SK-N-MC (cell line): Measurements from ENCODE around the gene DIDO1.
A peak's percentile ranks its signal among the peaks of the same experiment; 100 is the strongest.

Experiments
- DNase-seq: peaks from one replicate; pipeline ENCODE4 v3.0.0-alpha.2; 2011; ENCODE audit warnings: low read depth, low spot score
- H3K27ac ChIP-seq: fragments of 200-600 bp; sonication (generic); 2 replicates; pipeline ENCODE4 v1.5.1; 2016; ENCODE audit warnings: mixed run types
- H3K36me3 ChIP-seq: fragments of 200-600 bp; sonication (generic); 2 replicates; pipeline ENCODE4 v1.6.1; 2017; ENCODE audit warnings: antibody characterized with exemption, low read length, mixed read lengths; ENCODE audit not compliant: insufficient read depth
- H3K4me3 ChIP-seq: fragments of 200-600 bp; sonication (generic); 2 replicates; pipeline ENCODE4 v1.5.1; 2016
- H3K9ac ChIP-seq: fragments of 200-600 bp; sonication (generic); 2 replicates; pipeline ENCODE4 v1.8.0; 2017; ENCODE audit warnings: mixed run types, mixed read lengths; ENCODE audit not compliant: insufficient read length
- H3K9me3 ChIP-seq: fragments of 200-600 bp; sonication (generic); 2 replicates; pipeline ENCODE4 v1.6.1; 2017; ENCODE audit warnings: low read depth, mild to moderate bottlenecking, antibody characterized with exemption, low read length, moderate library complexity, mixed read lengths
- EZH2 ChIP-seq: fragments of 200-600 bp; sonication (generic); IDR thresholded peaks from one replicate; pipeline ENCODE4 v1.6.1; 2017; ENCODE audit warnings: antibody characterized with exemption
- FOXP2 ChIP-seq: optimal IDR thresholded peaks from 2 replicates; pipeline ENCODE3; 2011; ENCODE audit warnings: mild to moderate bottlenecking, moderate library complexity; ENCODE audit not compliant: insufficient read depth; ENCODE audit errors: extremely low read length, control extremely low read depth
- POLR2AphosphoS5 ChIP-seq: IDR thresholded peaks from 2 replicates; pipeline ENCODE4 v1.6.1; 2012; ENCODE audit warnings: mild to moderate bottlenecking, low read depth, low read length, borderline replicate concordance

Gene DIDO1

GRCh38 chr20:62832212-62832922 is 93.9 kb downstream of the DIDO1 start:
- Histone ChIP-seq H3K9ac (peak overlapping the region; percentile 41), H3K4me3 (peak overlapping the region; percentile 66), H3K27ac (peak overlapping the region; percentile 67), H3K36me3 (no peaks in the 10 kb centered on the region; the same call in 1 of the 2 replicates), H3K9me3 (no peaks in the 10 kb centered on the region)
- peak; percentile 62 for DNase-seq
- peak; percentile 18; the same call in 1 of the 2 replicates for TF ChIP-seq POLR2AphosphoS5
- TF ChIP-seq EZH2 = no peak

GRCh38 chr20:62831854-62832211 is 94.5 kb downstream of the DIDO1 start:
- no peaks in the 10 kb centered on the region; the same call in 1 of the 2 replicates for H3K36me3 ChIP-seq

GRCh38 chr20:62831361-62831788 is 94.9 kb downstream of the DIDO1 start:
- no peak overlapping the region; the same call in 1 of the 2 replicates for H3K4me3 ChIP-seq
- no peaks in the 10 kb centered on the region; the same call in 1 of the 2 replicates for H3K36me3 ChIP-seq
- no peak for DNase-seq
- TF ChIP-seq FOXP2 (no peak), POLR2AphosphoS5 (no peak), EZH2 (no peak)
- H3K27ac ChIP-seq = peak overlapping the region; percentile 67; the same call in 1 of the 2 replicates
- H3K9me3 ChIP-seq = no peaks in the 10 kb centered on the region
- H3K9ac ChIP-seq = no peak overlapping the region

More at GRCh38 chr20:62831854-62832211, 94.5 kb downstream of the DIDO1 start:
- H3K9me3 ChIP-seq = no peaks in the 10 kb centered on the region
- TF ChIP-seq EZH2 (no peak), FOXP2 (no peak), POLR2AphosphoS5 (no peak)
- H3K4me3 ChIP-seq = peak overlapping the region; percentile 66
- peak overlapping the region; percentile 41 for H3K9ac ChIP-seq
- peak overlapping the region; percentile 67 for H3K27ac ChIP-seq
- DNase-seq = no peak

DNA sequence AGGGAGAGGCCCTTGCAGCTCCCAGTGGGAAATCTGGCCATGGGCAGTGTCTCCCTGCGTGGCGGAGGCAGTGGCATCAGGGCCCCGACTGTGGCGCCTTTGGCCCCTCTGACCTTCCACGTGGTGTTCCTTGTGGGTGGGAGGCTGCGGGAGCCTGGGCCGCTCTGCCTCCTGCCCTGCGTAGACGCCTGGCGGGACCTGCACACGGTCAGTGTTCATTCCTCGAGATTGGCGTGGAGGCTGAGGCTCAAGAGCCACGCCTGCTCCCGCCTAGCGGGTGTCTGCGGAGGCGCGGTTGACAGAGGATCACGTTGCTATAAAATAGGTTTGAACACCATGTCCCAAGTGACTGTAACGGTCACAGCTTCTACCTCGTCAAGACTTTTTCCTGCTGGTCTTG is 95.5 kb downstream of the DIDO1 start:
- DNase-seq = no peak
- H3K9ac ChIP-seq = no peak overlapping the region
- no peak overlapping the region for H3K4me3 ChIP-seq
- H3K36me3 ChIP-seq = no peaks in the 10 kb centered on the region; the same call in 1 of the 2 replicates
- no peak overlapping the region for H3K27ac ChIP-seq
- no peaks in the 10 kb centered on the region for H3K9me3 ChIP-seq
- TF ChIP-seq FOXP2 = no peak
- TF ChIP-seq EZH2 = no peak
- TF ChIP-seq POLR2AphosphoS5 = no peak

- Histone ChIP-seq H3K27ac (no peak overlapping the region), H3K4me3 (no peak overlapping the region), H3K9me3 (no peaks in the 10 kb centered on the region), H3K36me3 (no peaks in the 10 kb centered on the region), H3K9ac (no peak overlapping the region)
- TF ChIP-seq FOXP2 (no peak), POLR2AphosphoS5 (no peak), EZH2 (no peak)
- no peak for DNase-seq
Measured at GRCh38 chr20:62830251-62830650, 96.1 kb downstream of the DIDO1 start.

DNA sequence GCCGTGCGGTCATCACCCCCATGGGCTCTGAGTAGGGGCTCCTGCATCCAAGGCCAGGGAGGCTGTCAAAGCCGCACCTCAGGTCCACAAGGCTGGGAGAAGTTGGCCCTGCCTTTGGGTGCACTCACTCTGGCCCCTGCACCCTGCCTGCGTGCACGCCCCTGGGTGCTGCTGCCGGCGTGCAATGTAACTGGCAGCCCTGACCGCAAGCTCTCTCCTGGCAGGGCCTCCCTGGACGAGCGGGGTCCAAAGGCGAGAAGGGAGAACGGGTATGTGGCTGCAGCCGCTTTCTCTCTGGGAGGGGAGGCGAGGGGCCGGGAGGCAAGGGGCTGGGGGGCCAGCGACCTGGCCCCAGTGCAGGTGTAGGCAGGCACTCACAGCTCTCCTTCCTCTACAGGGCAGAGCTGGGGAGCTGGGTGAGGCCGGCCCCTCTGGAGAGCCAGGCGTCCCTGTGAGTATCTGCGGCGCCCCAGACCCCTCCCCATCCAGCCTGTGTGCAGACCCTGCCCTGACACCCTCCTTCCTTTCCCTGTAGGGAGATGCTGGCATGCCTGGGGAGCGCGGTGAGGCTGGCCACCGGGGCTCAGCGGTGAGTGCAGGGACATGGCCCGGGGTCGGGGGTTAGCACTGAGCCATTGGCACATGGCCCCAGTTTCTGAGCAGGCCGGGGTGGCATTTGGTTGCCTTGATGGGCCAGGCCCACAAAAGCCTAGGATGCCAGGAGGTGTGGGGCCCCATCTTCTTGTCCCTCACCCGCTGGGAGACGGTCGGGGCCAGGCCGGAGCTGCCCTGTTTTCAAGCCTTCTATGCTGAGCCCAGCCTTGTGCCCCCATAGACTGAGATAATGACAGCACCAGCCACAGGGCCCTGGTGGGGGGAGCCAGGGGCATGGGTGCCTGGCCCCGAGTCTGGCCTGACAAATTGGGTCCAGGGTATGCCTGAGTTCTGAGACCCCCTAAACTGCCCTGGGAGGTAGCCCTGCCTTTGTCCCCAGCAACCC is 96.8 kb downstream of the DIDO1 start:
- TF ChIP-seq FOXP2 = no peak
- TF ChIP-seq POLR2AphosphoS5 = no peak
- TF ChIP-seq EZH2 = no peak
- no peak for DNase-seq
- Histone ChIP-seq H3K9ac (no peak overlapping the region), H3K36me3 (no peaks in the 10 kb centered on the region), H3K27ac (no peak overlapping the region), H3K4me3 (no peak overlapping the region), H3K9me3 (no peaks in the 10 kb centered on the region)

DNA sequence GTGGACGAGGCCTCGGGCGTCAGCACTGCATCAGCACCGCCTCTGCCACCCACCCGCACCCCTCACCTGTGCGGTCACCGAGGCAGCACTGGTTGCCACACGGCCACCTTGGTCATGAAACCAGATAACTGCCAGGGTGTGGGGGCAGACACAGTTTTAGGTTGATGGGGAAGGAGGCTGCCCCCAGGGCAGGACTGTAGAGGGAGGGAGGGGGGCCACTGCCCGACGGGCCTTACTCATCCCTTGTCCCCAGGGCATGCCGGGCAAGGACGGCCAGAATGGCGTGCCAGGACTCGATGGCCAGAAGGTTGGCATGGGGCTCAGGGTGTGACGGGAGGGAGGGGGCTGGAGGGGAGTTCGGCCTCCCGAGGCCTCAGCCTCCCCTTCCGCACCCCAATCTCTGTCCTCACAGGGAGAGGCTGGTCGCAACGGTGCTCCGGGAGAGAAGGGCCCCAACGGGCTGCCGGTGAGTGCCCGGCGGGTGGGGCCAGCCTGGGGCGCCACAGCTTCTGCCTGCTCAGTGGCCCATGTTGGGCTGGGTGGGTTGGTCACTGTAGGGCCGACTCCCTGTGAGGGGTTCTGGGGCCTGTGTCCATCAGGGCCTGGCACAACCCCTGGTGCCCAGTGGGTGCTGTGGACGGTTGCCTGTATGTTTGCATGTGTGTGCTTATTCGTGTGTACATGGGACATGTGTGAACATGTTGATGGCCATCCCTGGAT is 97.6 kb downstream of the DIDO1 start:
- Histone ChIP-seq H3K36me3 (no peaks in the 10 kb centered on the region), H3K4me3 (no peak overlapping the region), H3K9me3 (no peaks in the 10 kb centered on the region), H3K9ac (no peak overlapping the region), H3K27ac (no peak overlapping the region)
- TF ChIP-seq FOXP2 = no peak
- no peak for TF ChIP-seq POLR2AphosphoS5
- TF ChIP-seq EZH2 = no peak
- DNase-seq = no peak
